HepG2 (cell line): ENCODE measurements around the gene FBXL12. TPM values are rescaled to one million over a fixed set of nuclear protein-coding genes. Genes with fewer than 3 reads are reported as not detected.

ENCODE experiments used
- ATAC-seq: fragments of 200-7000 bp; cut with Tn5 transposase; 3 replicates; pipeline ENCODE4 v1.9.1; 2020; ENCODE audit warnings: mild to moderate bottlenecking, moderate library complexity
- BruUV-seq: library from RNA; stranded (reverse); fragments of 400-500 nt; replicated peaks from 2 replicates; lab custom pipeline; 2021; lab: Mats Ljungman, UMichigan
- CTCF ChIA-PET: fragments of 300-600 bp; formaldehyde crosslinking; extraction: SDS; loops from one replicate; lab custom pipeline; 2021; ENCODE audit warnings: low total read pairs, inconsistent platforms, low intra/inter-chr PET ratio; lab: Yijun Ruan, JAX
- POLR2A ChIA-PET: fragments of 350-600 bp; sonication (Branson Sonifier 250); formaldehyde crosslinking; loops from one replicate; lab custom pipeline; 2020; ENCODE audit warnings: antibody characterized with exemption, inconsistent platforms; lab: Yijun Ruan, JAX
- DNase-seq: peaks from one replicate; pipeline ENCODE4 v3.0.0-alpha.2; 2015; ENCODE audit warnings: low spot score
- FAIRE-seq: peaks from 3 replicates; lab custom pipeline; 2011; peaks lifted over from hg19 to GRCh38; lab: Jason Lieb, UNC
- H2AFZ ChIP-seq: one replicate; pipeline ENCODE4 v1.6.1; 2011; ENCODE audit warnings: low read length, inconsistent platforms
- H3K27ac ChIP-seq: fragments of 300-600 bp; 3 replicates; pipeline ENCODE4 v1.8.0; 2011; ENCODE audit warnings: mixed run types, mild to moderate bottlenecking, mixed read lengths, low read length, inconsistent platforms; ENCODE audit not compliant: insufficient read depth; ENCODE audit errors: extremely low read length
- H3K27me3 ChIP-seq, 2 experiments: fragments of 200-600 bp in 1 of 2; 2 replicates in 1 of 2; 3 replicates in 1 of 2; pipeline versions ENCODE4 v1.6.0 to v1.8.0; 2011; ENCODE audit warnings: low read length in 2 of 2, mild to moderate bottlenecking in 2 of 2, moderate library complexity in 2 of 2, inconsistent platforms in 1 of 2; ENCODE audit not compliant: insufficient read depth in 2 of 2, control insufficient read depth in 1 of 2
- H3K36me3 ChIP-seq, 2 experiments: fragments of 200-600 bp in 1 of 2; replicated peaks in 1 of 2; 2 replicates in 1 of 2; 3 replicates in 1 of 2; pipeline versions ENCODE4 v1.5.1 to v1.8.0; 2011; ENCODE audit warnings: low read length in 2 of 2, inconsistent platforms in 1 of 2; ENCODE audit not compliant: insufficient read depth in 2 of 2, control insufficient read depth in 1 of 2
- H3K4me1 ChIP-seq: 2 replicates; pipeline ENCODE4 v1.5.1; 2012; ENCODE audit warnings: low read length, inconsistent platforms; ENCODE audit not compliant: insufficient read depth
- H3K4me2 ChIP-seq: 2 replicates; pipeline ENCODE4 v1.6.0; 2011; ENCODE audit warnings: low read depth, low read length, inconsistent platforms
- H3K4me3 ChIP-seq, 3 experiments: fragments of 200-600 bp in 1 of 3; sonication (generic), shearing (Covaris generic) in 1 of 3; replicated peaks in 1 of 3; 2 replicates each; pipeline ENCODE4 v1.5.1; 2011 to 2016; ENCODE audit warnings: low read length in 3 of 3, inconsistent platforms in 2 of 3, low read depth in 2 of 3, mild to moderate bottlenecking in 2 of 3, control low read depth in 1 of 3, mixed read lengths in 1 of 3; ENCODE audit not compliant: insufficient read depth in 1 of 3
- H3K79me2 ChIP-seq: one replicate; pipeline ENCODE4 v1.6.1; 2011; ENCODE audit warnings: low read length, inconsistent platforms; ENCODE audit not compliant: insufficient read depth
- H3K9ac ChIP-seq: 2 replicates; pipeline ENCODE4 v1.6.0; 2011; ENCODE audit warnings: mild to moderate bottlenecking, low read depth, low read length, inconsistent platforms; ENCODE audit not compliant: insufficient read depth
- H3K9me3 ChIP-seq: 2 replicates; pipeline ENCODE4 v1.5.1; 2012; ENCODE audit warnings: mild to moderate bottlenecking, low read length
- H4K20me1 ChIP-seq: 2 replicates; pipeline ENCODE4 v1.6.0; 2011; ENCODE audit warnings: inconsistent platforms, mild to moderate bottlenecking, low read length, moderate library complexity; ENCODE audit not compliant: insufficient read depth
- CEBPZ ChIP-seq: IDR thresholded peaks from 2 replicates; pipeline ENCODE4 v1.6.1; 2012; ENCODE audit warnings: low read length, improper control_type of control experiment
- DBP ChIP-seq: sonication (generic); formaldehyde crosslinking; IDR thresholded peaks from 2 replicates; pipeline ENCODE4 v1.4.0; 2020; ENCODE audit warnings: missing genetic modification reagents; ENCODE audit errors: not compliant biosample characterization
- DMAP1 ChIP-seq: IDR thresholded peaks from 2 replicates; pipeline ENCODE4 v1.6.1; 2016
- GRHL1 ChIP-seq: sonication (generic); formaldehyde crosslinking; conservative IDR thresholded peaks from 2 replicates; pipeline ENCODE4 v1.8.0; 2022; ENCODE audit warnings: missing genetic modification reagents
- HDAC2 ChIP-seq: sonication (generic); formaldehyde crosslinking; IDR thresholded peaks from 2 replicates; pipeline ENCODE4 v1.4.0; 2020; ENCODE audit warnings: missing genetic modification reagents
- KDM5A ChIP-seq: fragments of 200-600 bp; sonication (generic); IDR thresholded peaks from 2 replicates; pipeline ENCODE4 v1.7.0; 2018; ENCODE audit warnings: antibody characterized with exemption, mild to moderate bottlenecking, low read length, borderline replicate concordance
- MZF1 ChIP-seq: sonication (generic); formaldehyde crosslinking; IDR thresholded peaks from 2 replicates; pipeline ENCODE4 v1.8.1; 2023; ENCODE audit warnings: mild to moderate bottlenecking, missing genetic modification reagents, borderline replicate concordance
- NFKB2 ChIP-seq: sonication (generic); formaldehyde crosslinking; IDR thresholded peaks from 2 replicates; pipeline ENCODE4 v1.4.0; 2020; ENCODE audit warnings: missing genetic modification reagents, borderline replicate concordance
- NONO ChIP-seq, 2 experiments: fragments of 450-650 bp in 1 of 2; sonication (generic) in 1 of 2; formaldehyde crosslinking in 1 of 2; IDR thresholded peaks in 1 of 2; conservative IDR thresholded peaks in 1 of 2; 2 replicates each; pipeline versions ENCODE4 v1.6.1 to v1.8.0; 2017 to 2022; ENCODE audit warnings: mild to moderate bottlenecking in 1 of 2, missing genetic modification reagents in 1 of 2, moderate library complexity in 1 of 2
- WIZ ChIP-seq: sonication (generic); formaldehyde crosslinking; IDR thresholded peaks from 2 replicates; pipeline ENCODE4 v1.5.1; 2020; ENCODE audit warnings: mild to moderate bottlenecking, missing genetic modification reagents
- ZEB1 ChIP-seq: IDR thresholded peaks from 2 replicates; pipeline ENCODE4 v1.6.1; 2012; ENCODE audit warnings: mild to moderate bottlenecking, low read depth, inconsistent platforms; ENCODE audit not compliant: insufficient replicate concordance
- ZNF224 ChIP-seq: sonication (generic); formaldehyde crosslinking; IDR thresholded peaks from 2 replicates; pipeline ENCODE4 v1.5.0; 2020; ENCODE audit warnings: mild to moderate bottlenecking, missing genetic modification reagents
- ZNF335 ChIP-seq: sonication (generic); formaldehyde crosslinking; IDR thresholded peaks from 2 replicates; pipeline ENCODE4 v1.4.0; 2020; ENCODE audit warnings: missing genetic modification reagents
- ZNF577 ChIP-seq: sonication (generic); formaldehyde crosslinking; IDR thresholded peaks from 2 replicates; pipeline ENCODE4 v1.4.0; 2020; ENCODE audit warnings: mild to moderate bottlenecking, low read depth, missing genetic modification reagents, borderline replicate concordance
- ZNF773 ChIP-seq: sonication (generic); formaldehyde crosslinking; IDR thresholded peaks from 2 replicates; pipeline ENCODE4 v1.4.0; 2020; ENCODE audit warnings: missing genetic modification reagents, borderline replicate concordance
- ZNF816 ChIP-seq: sonication (generic); formaldehyde crosslinking; IDR thresholded peaks from 2 replicates; pipeline ENCODE4 v1.8.0; 2022; ENCODE audit warnings: missing genetic modification reagents, mild to moderate bottlenecking, borderline replicate concordance
- WGBS: methylation state at CpG from one replicate; pipeline ENCODE4 v1.1.6; 2017; ENCODE audit warnings: low lambda C conversion rate; 5-methylcytosine and 5-hydroxymethylcytosine counted together
- in situ Hi-C: cut with HindIII; loops from 2 replicates; pipeline ENCODE4 v1.10.0; 2017; ENCODE audit warnings: low pct_unique_long_range_greater_than_20kb; ENCODE audit not compliant: extremely low pct_ligation_motif_present
- intact Hi-C: fragments of 100-400 bp; cut with micrococcal nuclease; formaldehyde crosslinking; loops from one replicate; pipeline ENCODE4 v1.10.0; 2022; ENCODE audit not compliant: unreplicated experiment
- polyA plus RNA-seq, 8 experiments: library from polyadenylated mRNA; depleted of rRNA in 3 of 8; stranded (reverse) in 7 of 8; unstranded in 1 of 8; fragments of >200 nt; fragmentation: Illumina TruSeq in 4 of 8; extraction: Trizol in 4 of 8; gene quantifications; 2 replicates each; pipeline versions ENCODE4 v1.2.1 to v1.2.3, GENCODE V29; 2011 to 2016; ENCODE audit warnings: low read depth in 4 of 8, missing spikeins in 1 of 8, mixed read lengths in 1 of 8; ENCODE audit not compliant: insufficient read depth in 1 of 8
- total RNA-seq, 5 experiments: library from RNA; depleted of rRNA; stranded (reverse); fragments of >200 nt; fragmentation: Illumina TruSeq; extraction: Trizol; gene quantifications; 2 replicates each; pipeline ENCODE4 v1.2.3, GENCODE V29; 2016; ENCODE audit warnings: low read depth in 1 of 5

FBXL12 gene
- total and polyA plus RNA-seq, 2 of the 13 experiments (the other 11 are each of a cell fraction or from before 2014, with no cell fraction given): 20.4 to 23.1 TPM

- no peak for TF ChIP-seq GRHL1
- TF ChIP-seq ZNF816: no peak
- TF ChIP-seq ZNF224 (CRISPR knock-in tag): no peak
- TF ChIP-seq CEBPZ: no peak
- TF ChIP-seq ZNF335 (CRISPR knock-in tag): no peak
These were observed 39.3 kb upstream of the FBXL12 start (continued) for GRCh38 chr19:9857920-9858746.

- no peak for FAIRE-seq
- Histone ChIP-seq H3K9me3 (no peaks in the 10 kb centered on the region), H3K9ac (no peak overlapping the region), H4K20me1 (no peaks in the 10 kb centered on the region), H3K79me2 (no peaks in the 10 kb centered on the region), H3K27ac (no peak overlapping the region), H3K4me2 (no peak overlapping the region), H3K27me3 (peaks cover 1 to 6% of the 10 kb centered on the region in 2 experiments; a peak in 1 of 5 replicates), H3K36me3 (no peaks in the 10 kb centered on the region), H3K4me1 (peaks cover 33% of the 10 kb centered on the region), H3K4me3 (no peak overlapping the region), H2AFZ (no peak overlapping the region)
- BruUV-seq: no TSS peak
- WGBS: 69% methylated on average over 3 of the region's 13 CpGs
- DNase-seq: no peak
- intact Hi-C loops (no loop called here), in situ Hi-C loops (no loop called here)
- ATAC-seq: no peak
- ChIA-PET POLR2A (no interaction called here), CTCF (no interaction called here)
- TF ChIP-seq ZEB1: no peak
- TF ChIP-seq HDAC2: no peak
- TF ChIP-seq NFKB2 (CRISPR knock-in tag): no peak
- no peak for TF ChIP-seq DMAP1
- TF ChIP-seq WIZ (CRISPR knock-in tag): no peak
- TF ChIP-seq KDM5A: no peak
- TF ChIP-seq ZNF577 (CRISPR knock-in tag): no peak
- no peak for TF ChIP-seq NONO (IDR thresholded peaks at IDR 0.05)
- TF ChIP-seq NONO (CRISPR knock-in tag; conservative IDR thresholded peaks at IDR 0.05): no peak
- TF ChIP-seq MZF1 (CRISPR knock-in tag): no peak
- no peak for TF ChIP-seq ZNF773 (CRISPR knock-in tag)
- TF ChIP-seq DBP: no peak
These were observed 38.3 kb upstream of the FBXL12 start for GRCh38 chr19:9857076-9857721.
